ENCODE results near the gene MEGF6.
"Not testable (repeated sequence)": the region's sequence is repeated elsewhere in the genome, so short reads cannot be mapped to it uniquely, and the experiment has no call there.

The MEGF6 gene

DNA sequence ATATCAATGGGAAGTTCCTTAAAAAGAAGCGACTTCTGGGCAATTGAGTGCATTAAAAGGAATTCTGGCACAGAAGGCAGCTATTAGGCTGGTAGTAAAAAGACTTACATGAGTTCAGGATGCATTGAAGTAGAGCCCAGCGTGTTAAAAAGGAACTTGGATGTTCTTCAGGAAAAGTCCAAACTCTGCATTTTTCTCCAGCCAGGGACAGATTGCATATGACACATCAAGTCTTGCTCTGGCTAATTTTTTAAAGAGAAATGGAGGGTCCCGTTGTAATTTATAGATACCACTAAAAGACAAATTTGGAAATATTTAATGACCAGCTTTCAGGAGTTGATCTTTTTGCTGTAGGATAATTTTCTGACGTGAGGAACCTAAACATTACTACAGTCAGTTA, 14.7 kb upstream of the MEGF6 start:
- DNase-seq (ENCODE audit: low read depth), result no peak

DNA sequence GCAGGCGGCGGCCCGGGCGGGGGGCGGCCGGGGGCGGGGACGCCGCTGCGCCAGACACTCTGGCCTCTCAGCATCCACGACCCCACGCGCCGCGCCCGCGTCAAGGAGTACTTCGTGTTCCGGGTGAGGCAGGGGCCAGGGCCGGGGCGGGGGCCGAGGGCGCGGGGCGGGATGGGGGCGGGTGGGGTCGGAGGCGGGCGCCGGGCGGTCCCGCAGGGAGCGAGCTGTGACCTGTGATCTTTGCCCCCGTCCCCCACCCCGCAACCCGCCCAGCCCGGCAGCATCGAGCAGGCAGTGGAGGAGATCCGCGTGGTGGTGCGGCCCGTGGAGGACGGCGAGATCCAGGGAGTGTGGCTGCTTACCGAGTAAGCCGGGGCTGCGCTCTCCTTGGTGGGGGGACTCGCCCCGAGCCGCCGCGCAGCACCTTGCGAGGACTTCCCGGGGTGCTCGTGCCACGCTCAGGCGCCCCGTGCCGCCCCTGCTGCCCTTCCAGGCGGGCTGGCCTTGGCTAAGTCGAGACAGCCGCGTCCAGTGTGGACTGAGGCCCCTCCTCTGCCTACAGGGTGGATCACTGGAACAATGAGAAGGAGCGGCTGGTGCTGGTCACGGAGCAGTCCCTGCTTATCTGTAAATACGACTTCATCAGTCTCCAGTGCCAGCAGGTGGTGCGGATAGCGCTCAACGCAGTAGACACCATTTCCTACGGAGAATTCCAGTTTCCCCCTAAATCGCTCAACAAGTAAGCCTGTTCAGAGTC, 14.0 kb upstream of the MEGF6 start:
- no peak for DNase-seq (ENCODE audit: low read depth)

DNA sequence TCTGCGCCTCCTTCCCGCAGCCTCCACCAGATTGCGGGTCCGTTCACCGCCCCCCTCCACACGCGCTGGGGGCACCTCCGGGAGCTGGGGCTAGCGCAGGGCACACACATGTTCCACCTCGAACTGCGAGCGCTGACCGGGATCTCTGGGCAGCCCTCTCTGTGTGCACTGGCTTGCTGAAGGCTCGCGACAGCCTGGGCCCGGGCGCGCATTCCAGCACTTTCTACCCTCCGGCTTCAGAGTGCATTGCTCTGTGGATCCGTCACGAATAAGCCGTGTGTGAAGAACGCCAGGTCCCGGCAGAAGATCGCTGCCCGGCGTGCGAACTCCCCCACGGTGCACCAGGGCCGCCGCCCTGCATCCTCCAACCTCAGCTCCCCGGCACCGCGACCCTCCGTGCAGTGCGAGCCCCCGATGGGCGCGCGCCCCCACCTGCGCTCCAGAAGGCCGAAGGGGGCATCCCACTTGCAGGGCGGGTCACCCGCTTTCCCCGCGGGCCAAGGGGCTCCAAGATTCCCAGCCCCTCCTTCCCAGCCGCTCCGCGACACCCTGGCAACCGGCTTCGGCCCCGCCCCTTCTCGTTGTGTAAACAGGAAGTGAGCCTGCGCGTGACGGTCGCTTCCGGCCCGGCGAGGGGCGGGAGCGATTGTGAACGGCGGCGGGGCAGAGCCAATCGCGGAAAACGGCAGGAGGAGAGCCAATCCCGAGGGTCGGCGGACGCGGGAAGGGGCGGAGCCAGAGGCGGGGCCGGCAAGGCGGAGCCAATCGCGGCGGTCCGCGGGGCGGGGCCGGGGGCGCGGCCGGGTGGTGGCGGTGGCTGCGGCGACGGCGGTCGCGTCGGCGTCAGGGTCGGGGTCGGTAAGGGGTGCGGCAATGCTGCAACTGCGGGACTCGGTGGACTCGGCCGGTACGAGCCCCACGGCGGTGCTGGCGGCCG, 13.2 kb upstream of the MEGF6 start, which contains the start of gene TPRG1L:
TPRG1L (plus strand) TSS at position 816 of the 937 bp plus-strand sequence; CDS start at position 874, 58 bp downstream.
- DNase-seq (ENCODE audit: low read depth), result peak; percentile 79

DNA sequence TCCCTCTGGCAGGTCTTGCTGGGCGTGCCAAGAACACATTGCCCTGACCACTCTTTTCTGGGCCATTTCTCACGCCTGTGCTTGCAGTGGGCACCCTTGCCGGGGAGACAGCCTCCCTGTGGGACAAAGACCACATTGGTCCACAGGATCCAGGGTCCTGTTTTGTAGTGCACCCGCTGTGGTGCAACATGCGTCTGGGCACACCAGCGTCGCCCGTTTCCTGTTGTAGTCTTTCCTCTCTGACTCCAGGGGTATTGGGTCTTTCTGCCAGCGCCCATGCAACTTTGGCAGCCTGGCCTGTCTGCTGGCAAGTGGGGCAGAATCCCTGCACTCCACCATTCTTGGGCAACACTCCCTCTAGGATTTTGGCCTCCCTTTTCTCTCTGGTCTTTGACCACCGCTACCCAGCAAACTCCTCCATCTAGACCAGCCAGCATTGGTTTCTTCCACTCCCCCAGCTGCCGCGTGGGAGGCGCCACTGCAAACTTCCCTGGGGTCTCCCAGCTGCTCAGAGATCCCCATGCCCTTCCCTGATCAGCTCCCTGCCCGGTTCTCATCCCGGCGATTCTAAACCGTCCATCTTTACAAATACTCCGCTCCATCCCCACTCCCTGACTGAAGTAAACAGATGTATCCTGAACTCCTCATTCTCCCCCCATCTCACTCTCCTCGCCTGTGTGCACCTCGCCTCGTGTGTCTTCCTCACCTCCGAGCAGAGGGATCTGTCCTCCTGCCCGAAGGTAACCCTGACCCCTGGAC, 12.3 kb upstream of the MEGF6 start:
- no peak for DNase-seq (ENCODE audit: low read depth)

DNA sequence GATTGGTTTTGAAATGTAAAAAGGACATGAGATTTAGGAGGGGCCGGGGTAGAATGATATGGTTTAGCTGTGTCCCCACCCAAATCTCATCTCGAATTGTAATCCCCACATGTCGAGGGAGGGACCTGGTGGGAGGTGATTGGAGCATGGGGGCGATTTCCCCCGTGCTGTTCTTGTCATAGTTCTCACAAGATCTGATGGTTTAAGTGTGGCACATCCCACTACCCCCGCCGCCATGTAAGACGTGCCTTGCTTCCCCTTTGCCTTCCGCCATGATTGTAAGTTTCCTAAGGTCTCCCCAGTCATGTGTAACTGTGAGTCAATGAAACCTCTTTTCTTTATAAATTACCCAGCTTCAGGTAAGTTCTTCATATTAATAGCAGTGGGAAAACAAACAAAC, 10.8 kb upstream of the MEGF6 start:
- DNase-seq (ENCODE audit: low read depth), result not testable (repeated sequence)

DNA sequence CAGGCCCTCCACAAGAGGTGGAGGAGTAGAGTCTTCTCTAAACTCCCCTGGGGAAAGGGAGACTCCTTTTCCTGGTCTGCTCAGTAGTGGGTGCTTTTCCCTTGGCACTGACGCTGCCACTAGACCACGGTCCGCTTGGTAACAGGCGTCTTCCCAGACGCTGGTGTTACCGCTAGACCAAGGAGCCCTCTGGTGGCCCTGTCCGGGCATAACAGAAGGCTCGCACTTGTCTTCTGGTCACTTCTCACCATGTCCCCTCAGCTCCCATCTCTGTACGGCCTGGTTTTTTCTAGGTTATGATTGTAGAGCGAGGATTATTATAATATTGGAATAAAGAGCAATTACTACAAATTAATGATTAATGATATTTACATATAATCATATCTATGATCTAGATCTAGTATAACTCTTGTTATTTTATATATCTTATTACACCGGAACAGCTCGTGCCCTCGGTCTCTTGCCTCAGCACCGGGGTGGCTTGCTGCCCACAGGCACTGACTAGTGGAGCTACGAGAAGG, 9.9 kb upstream of the MEGF6 start:
- DNase-seq (ENCODE audit: low read depth), result not testable (repeated sequence)

DNA sequence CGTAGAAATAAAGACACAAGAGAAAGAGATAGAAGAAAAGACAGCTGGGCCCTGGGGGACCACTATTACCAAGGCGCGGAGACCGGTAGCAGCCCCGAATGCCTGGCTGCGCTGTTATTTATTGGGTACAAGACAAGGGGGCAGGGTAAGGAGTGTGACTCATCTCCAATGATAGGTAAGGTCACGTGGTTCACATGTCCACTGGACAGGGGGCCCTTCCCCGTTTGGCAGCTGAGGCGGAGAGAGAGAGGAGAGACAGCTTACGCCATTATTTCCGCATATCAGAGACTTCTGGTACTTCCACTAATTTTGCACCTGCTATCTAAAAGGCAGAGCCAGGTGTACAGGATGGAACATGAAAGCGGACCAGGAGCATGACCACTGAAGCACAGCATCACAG, 9.4 kb upstream of the MEGF6 start:
- DNase-seq (ENCODE audit: low read depth), result no peak

DNA sequence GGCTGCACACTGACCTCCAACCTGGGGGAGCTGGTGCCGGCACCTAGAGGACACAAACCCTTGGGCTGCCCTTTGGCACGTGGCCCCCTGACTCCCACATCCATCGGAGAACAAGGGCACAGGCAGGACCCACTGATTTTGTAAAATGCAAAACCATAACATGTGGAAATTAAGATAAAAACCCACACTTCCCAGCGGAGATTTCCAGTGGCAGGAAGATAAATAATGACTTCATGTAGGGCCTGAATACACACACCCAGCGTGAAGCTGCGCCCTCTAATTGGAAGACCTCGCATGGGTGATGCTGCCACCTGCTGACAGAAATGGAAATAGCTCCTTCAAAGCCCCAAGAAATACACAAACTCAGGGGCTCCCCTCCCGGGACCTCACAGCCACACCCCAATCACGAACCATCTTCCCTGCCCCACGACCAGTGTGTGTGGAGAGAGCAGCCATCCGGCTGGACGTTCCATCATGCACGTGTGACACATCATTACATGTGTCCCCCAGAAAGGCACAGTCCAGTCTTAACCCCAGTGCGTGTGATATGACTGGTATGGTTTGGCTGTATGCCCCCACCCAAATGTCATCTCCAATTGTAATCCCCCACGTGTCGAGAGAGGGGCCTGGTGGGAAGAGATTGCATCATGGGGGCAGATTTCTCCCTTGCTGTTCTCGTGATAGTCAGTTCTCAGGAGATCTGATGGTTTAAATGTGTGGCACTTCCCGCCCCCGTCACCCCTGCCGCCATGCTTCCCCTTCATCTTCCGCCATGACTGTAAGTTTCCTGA, 7.8 kb upstream of the MEGF6 start:
- no peak for DNase-seq (ENCODE audit: low read depth)

DNA sequence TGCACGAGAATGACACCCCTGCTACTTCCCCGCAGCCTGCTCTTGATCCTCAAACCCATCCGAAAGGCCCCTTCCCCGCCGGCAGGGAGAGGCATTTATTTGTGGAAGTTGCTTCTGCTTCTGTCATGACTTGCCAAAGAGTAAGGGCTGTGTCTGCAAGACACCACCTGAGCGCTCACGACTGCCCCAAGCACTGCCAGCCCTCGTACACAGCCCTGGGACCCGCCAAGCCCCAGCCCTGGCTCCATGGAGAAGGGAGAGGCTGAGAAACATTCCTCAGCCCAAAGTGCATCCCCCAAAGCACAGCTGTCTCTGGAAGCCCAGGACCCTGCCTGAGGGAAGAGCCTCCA, 7.2 kb upstream of the MEGF6 start:
- no peak for DNase-seq (ENCODE audit: low read depth)

DNA sequence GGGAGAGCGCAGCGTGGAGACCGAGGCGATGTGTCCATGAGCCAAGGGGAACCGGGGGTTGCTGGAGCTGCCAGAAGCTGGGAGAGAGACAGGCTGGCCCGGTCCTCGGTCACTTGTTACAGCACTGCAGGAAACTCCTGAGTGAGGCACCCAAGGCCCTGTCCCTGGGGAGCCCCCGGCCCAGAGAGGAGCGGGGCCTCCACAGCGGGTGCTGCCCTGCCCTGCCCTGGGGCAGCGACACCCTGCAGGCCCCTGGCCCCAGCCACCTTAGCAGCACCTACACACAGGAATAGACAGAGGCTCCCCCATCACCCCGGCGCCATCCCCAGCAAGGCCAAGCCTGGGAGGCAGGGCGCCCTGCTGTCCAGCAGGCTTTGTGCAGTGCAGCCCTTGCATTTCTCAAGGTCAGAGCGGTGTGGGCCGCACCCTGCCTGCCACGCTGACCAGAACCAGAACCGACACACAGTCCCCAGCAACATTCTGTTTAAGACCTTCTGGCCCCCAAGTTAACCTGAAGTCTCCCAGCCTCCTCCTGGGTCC, 6.6 kb upstream of the MEGF6 start:
- no peak for DNase-seq (ENCODE audit: low read depth)

DNA sequence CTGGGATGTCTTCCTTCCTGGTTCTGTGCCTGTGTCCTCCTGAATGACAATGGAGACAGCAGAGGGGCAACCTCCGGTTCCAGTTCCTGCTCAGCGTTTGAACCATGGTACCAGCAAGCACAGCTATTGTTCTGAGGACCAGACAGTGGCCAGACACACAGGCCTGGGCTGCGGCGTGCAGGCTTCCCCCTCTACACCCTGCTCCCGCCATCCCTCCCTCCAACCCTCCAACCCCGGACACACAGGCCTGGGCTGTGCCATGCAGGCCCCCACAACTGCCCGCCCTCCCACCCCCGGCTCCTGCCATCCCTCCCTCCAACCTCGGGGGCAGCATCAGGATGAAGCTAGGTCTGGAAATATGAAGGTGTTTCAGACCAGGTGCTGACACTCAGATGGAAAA, 5.6 kb upstream of the MEGF6 start:
- DNase-seq (ENCODE audit: low read depth), result no peak

DNA sequence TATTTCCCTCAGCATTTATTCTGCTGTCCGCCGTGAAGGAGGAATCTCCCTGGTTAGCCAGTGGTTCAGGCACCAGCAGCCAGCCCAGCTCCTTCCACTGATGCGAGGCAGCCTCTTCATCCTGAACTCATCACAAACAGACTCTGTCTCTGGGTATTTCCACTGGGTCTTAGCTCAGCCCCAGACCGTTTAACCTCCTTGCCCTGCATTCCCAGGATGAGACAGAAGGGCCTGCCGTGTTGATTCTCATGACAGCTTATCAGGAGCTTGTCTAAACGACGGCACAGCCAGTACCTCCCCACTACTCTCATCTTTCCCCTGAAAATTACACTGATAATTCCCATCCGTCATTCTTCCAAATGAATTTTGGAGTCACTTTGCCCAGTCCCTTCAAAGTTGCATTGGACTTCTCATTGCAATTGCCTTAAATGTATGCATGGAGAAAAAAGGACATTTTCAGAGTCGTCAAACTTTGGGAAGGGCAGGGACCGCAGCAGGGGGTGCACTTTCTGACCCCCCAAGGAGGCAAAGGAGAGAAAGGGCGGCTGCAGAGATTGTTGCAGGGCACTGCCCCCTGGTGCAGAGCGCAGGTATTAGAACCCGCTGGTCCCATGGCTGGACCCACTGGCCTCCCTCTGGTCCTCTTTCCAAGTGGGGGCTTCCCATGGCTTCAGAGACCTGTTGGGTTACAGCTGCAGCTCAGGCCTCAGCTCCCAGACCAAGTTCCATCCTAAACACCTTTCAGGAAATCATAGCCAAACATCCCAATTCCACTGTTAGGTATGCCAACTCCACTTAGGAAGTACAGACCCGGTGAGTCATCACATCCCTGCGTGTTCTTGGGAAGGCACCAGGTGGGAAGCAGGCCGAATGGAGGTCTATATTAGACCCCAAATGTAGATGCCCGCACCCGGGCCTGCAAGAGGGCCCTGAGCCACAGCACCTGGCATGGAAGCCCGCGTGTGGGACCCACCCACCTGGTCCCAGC, 3.7 kb upstream of the MEGF6 start:
- DNase-seq (ENCODE audit: low read depth), result no peak

DNA sequence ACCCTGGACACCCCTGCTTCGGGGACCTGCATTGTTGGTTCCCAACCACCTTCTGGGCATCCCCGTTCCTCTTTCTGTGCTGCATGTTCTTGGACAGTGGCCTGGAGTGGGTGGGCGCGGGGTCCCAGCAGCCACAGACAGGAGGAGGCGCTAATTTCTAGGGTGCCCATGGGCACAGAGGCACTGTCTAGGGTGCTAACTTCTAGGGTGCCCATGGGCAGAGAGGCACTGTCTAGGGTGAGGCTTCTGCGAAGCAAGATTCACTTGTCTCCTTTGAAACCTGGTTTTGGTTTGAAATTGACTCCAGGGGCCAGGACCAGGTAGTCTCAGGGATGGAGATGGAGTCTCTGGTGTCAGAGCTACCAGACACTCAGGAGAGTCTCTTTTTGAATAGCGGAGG, 815 bp upstream of the MEGF6 start:
- DNase-seq (ENCODE audit: low read depth), result no peak

DNA sequence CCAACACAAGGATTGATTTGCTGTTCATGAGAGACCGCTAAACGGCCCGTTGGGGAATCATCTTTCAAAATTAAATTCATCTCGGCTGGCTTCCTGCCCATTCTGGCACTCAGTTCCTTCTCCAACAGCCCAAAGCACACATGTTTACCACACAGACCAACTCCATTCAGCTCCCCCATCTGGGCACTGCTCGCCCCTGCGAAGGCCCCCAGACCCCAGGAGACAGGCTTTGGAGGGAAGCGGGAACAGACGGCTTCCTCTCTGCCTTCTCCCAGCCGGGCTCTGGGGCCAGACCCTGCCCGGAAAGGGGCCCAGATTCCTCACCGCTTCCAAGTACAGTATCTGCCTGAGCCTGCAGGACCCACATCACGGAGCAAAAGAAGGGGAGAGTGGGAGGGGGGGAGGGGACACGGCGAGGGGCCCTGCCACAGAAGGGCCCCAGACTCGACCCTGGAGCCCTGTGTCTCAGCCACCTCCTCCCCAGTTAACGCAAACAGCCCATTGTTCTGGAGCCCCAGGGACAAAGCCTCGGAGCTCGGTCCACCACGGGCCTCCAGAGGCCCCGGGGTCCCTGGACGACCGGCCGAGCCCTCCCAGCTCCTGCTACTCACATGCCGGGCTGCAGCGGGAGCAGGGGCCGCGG, 660 bp downstream of the MEGF6 start:
- DNase-seq (ENCODE audit: low read depth), result no peak

DNA sequence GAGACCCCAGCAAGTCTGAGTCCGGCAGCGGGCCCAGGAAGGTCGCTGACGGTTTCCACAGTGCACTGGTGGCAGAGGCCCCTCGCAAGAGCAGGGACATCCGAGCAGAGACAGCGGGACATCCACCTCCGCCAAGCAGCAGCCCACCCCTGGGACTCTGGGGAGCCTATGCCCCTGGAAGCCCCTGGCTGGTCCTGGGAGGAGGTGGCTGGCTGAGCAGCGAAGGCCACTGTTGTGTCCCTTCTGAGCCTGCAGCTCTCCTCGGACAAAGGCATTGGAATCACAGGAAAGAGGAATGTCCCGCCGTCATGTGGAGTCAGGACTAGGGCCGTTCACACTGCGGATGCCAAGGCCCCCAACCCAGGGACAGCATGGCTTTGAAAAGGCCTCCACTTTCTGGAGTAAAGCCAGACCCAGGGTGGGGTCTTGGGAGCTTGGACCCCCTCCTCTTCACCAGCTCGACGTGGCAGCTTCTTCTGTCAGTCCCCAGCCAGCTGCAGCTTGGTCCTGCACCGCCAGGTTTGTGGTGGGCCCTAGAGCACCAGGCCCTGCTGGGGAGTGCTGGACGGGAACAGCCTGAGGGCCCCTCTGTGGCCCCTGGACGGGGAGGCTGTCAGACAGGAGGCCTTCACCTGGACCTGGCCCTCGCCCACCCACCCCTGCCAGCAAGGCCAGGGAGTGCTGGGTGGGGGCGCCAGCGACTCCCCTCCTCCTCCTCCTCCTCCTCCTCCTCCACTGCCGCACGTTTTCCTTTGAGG, 1.4 kb downstream of the MEGF6 start:
- no peak for DNase-seq (ENCODE audit: low read depth)

DNA sequence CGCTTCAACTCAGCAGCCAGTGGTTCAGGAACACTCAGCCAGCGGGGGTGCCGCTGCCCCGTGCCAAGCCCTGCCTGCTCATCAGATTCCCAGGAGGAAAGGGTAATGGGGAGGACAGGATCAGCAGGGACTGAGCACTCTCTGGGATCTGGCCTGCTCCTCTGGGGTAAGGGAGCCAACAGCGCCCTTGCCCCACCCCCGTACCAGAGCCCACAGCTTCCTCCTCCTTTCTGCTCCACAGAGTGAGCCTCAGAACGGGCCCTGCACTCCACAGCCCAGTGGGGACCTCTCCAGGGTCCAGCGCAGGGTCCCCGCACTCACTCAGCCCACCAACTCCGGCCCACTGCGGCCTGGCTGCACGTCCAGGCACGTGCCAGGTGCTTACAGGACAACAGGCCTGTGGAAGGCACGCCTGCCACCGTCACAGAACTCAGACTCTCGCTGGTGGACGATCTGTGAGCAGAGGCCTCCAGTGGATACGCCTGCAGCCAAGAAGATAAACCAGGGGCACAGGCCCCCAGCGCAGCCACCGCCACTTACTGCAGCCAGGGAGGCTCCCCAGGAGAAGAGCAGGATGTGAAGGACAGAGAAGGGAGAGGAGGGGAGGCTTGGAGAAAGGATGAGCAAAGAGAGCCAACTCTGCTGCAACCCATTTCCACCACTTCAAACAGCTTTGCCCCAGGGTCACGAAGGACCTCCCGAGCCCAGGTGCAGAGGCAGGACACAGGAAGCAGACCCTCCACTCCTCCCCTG, 2.1 kb downstream of the MEGF6 start:
- no peak for DNase-seq (ENCODE audit: low read depth)

DNA sequence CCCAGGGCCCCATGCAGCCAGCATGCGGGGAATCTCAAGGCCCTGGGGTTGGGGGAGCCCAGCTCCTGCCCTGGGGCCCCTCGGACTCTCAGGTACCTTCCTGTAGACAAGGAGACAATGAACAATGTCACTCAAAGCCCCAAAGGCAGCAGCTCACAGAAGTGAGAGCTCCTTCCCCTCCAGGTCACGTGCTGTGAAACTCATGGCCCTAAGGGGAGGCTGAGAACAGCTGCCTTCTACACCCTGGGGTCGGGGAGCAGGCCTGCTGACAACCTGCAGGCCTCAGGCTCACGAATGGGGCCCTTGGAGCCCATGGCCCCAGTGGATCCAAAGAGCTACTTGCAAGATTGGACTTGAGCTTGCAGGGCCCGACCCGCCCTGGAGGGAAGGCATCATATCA, 3.2 kb downstream of the MEGF6 start:
- no peak for DNase-seq (ENCODE audit: low read depth)

DNA sequence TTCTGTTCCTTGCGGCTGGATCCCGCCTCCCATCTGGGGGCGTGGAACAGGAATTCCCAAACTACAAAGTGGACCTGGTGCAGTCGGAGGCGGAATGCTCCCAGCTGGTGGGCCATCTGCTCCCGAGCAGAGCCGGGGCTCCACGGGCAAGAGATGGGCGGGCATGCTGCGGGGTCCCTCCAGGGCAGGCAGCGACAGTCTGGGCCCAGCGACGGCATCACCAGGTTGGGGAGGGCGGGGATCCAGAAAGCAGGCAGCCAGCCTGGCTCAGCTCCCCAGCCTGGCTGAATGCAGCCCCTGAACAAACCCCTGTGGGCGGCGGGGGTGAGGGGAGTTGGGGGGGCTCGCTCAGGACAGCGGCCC, 3.6 kb downstream of the MEGF6 start:
- no peak for DNase-seq (ENCODE audit: low read depth)
